Glomerular visceral epithelial cell (primary cell): ENCODE data around the gene BLVRB.
A peak's percentile ranks its signal among the peaks of the same experiment; 100 is the strongest.
"Not testable (repeated sequence)": the region's sequence is repeated elsewhere in the genome, so short reads cannot be mapped to it uniquely, and the experiment has no call there.

ENCODE experiments used
- DNase-seq: peaks from one replicate; pipeline ENCODE4 v3.0.0-alpha.2; 2016; ENCODE audit errors: extremely low spot score

Gene BLVRB

GRCh38 chr19:40486017-40486416 is 20.5 kb upstream of the BLVRB start:
- no peak for DNase-seq

GRCh38 chr19:40475878-40476644 is 10.5 kb upstream of the BLVRB start:
- DNase-seq, result not testable (repeated sequence)

DNA sequence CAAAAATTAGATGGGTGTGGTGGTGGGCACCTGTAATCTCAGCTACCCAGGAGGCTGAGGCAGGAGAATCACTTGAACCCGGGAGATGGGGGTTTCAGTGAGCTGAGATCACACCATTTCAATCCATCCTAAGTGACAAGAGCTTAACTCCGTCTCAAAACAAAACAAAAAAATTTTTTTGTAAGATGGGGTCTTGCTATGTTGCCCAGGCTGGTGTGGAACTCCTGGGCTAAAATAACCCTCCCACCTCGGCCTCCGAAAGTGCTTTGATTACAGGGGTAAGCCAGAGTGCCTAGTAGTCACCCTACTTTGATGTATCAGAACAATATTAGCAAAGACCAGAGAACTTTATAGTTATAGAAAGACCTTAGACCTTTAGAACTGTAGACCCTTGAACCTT is 9.2 kb upstream of the BLVRB start:
- DNase-seq, result no peak

DNA sequence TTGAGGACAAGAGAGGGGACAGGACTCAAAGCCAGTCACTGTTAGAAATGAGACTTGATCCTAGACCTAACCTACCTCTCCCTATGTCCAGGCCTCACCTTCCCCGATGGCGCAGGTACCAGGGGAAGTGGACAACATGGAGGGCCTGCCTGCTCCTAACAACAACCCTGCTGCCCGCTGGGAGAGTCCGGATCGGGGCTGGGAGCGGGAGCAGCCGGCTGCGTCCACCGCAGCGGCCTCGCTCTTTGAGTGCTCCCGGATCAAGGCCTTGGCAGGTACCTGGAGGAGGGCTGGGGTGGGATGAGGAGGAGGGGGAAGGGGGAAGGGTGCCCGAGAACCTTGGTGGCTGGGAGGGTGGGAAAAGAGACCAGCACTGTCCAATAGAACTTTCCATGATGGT is 7.0 kb upstream of the BLVRB start:
- no peak for DNase-seq

- no peak for DNase-seq
These were observed 5.6 kb upstream of the BLVRB start for GRCh38 chr19:40471111-40471510.

- no peak for DNase-seq
These were observed 3.5 kb upstream of the BLVRB start for GRCh38 chr19:40469011-40469410.

DNA sequence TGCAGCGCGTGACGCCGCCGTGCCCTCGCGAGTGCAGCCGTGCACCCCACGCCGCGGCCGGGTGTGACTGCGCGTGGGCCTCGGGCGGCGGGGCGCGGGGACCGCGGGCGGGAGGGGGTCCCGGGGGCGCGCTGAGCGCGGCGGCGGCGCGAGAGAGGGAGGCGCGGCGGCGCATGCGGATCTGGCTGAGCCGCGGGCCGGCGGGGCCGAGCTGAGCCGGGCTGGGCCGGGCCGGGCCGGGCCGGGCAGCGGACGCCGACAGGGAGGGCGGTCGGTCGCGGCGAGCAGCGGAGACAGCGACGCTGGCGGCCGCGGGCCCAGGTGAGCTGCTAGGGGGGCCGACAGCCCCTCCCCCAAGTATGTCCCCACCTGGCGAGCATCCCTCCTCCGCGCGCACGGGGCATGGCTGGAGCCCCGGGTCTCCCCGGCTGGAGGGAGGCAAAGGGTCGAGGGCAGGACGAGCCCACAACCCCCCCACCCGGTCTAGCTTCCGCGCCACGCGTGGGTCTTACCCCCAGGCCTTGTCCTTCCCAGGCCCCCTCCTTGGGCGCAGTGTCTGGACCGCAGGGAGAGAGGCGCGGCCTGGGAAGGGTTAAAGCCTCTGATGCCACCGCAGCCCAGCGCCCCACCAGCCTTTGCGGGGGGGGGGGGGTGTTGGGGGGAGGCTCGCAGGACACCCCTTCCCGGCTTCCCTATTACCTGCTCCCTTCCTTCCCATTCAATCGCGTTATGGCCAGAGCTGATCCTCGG is 1.6 kb upstream of the BLVRB start, which contains the start of gene SPTBN4:
SPTBN4 (plus strand) TSS at position 17 of the 750 bp plus-strand sequence. CDS start 5,621 bp downstream, outside the sequence.
- DNase-seq, result no peak

- DNase-seq, result no peak
These were observed 857 bp upstream of the BLVRB start for GRCh38 chr19:40466219-40466984.

GRCh38 chr19:40465025-40465556 is 454 bp downstream of the BLVRB start:
- peak; percentile 85 for DNase-seq

DNA sequence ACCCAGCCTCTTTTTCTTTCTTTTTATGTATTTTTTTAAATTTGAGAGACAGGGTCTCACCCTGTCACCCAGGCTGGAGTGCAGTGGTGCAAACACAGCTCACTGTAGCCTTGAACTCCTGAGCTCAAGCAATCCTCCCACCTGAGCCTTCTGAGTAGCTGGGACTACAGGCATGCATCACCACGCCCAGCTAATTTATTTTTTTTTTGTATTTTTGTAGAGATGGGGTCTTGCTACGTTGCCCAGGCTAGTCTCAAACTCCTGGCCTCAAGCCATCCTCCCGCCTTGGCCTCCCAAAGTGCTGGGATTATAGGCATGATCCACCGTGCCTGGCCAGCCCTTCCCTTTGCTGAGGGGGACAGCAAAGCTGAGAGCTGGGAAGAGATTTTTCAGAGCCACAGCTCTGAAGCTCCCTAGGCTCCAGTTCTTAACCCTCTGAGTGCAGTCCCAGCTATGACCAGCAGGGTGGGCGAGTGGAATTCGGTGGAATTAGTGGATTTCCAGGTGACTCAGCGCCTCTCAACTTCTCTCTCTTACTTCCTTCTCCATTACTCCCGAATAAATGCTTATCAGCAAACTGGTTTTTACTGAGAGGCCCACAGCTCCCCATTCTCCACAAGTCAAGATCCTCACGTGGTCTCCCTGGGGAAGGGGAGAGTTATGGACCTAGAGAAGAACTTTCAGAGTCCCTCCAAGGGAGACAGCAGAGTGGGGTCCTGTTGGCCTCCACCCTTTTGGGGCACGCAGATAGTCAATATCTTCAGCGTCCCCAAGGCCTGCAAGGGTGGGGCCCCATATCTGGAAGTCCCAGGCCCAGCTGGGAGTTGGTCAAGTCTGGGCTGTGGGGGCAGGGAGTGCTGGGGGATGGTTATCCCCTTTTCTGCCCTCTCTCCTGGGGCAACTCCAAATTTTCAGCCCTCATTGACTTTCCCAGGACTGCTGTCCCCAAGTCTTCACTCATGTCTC is 1.2 kb downstream of the BLVRB start:
- peak; percentile 88 for DNase-seq

DNA sequence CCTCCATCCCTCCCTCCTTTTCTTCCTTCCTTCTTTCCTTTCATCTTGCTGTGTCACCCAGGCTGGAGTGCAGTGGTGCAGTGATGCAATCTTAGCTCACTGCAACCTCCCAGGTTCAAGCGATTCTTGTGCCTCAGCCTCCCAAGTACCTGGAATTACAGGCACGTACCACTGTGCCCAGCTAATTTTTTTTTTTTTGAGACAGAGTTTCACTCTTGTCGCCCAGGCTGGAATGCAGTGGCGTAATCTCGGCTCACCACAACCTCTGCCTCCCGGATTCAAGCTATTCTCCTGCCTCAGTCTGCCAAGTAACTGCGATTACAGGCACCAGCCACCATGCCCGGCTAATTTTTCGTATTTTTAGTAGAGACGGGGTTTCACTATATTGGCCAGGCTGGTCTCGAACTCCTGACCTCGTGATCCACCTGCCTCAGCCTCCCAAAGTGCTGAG is 1.9 kb downstream of the BLVRB start:
- DNase-seq, result peak; percentile 50

DNA sequence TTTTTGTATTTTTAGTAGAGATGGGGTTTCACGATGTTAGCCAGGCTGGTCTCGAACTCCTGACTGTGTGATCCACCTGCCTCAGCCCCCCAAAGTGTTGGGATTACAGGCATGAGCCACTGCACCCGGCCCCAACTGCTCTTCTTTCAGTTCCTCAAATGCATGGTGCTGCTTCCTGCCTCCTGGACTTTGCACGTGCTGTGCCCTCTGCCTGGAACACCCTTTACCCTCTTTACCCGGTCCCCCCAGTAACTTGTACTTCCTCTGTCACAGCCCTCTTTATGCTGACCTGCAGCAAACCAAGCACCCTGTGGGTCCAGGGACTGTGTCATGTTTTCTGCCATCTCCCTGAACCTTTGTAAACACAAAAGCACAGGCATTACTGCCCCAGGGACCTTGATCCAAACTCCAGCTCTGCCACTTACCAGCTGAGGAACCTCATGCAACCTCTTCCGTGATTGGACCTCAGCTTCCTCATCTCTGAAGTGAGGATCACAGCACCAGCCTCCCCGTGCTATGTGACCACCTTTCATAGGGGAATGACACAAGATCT is 3.8 kb downstream of the BLVRB start:
- no peak for DNase-seq

GRCh38 chr19:40460185-40460584 is 5.4 kb downstream of the BLVRB start:
- DNase-seq, result no peak

- no peak for DNase-seq
These were observed 7.0 kb downstream of the BLVRB start for GRCh38 chr19:40458597-40458974.

GRCh38 chr19:40457953-40458596 is 7.5 kb downstream of the BLVRB start:
- no peak for DNase-seq

DNA sequence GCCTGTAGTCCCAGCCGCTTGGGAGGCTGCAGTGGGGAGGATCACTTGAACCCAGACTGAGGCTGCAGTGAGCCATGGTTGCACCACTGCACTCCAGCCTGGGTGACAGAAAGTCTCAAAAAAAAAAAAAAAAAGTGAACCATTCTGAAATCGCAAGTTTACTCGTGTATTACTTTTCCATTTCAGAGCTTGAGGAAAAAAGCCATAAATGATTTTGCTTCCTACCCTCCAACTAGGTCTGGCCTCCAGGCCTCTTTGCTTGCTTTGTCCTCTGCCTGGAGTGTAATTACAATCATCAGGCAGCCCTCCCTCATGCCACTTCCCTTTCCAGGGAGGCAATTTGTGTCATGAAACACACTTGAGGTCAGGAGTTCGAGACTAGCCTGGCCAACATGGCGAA is 8.5 kb downstream of the BLVRB start:
- DNase-seq, result no peak

GRCh38 chr19:40453943-40454342 is 11.6 kb downstream of the BLVRB start:
- DNase-seq, result peak; percentile 32

GRCh38 chr19:40453151-40453735 is 12.3 kb downstream of the BLVRB start:
- no peak for DNase-seq

GRCh38 chr19:40452016-40452415 is 13.5 kb downstream of the BLVRB start:
- DNase-seq, result no peak

- DNase-seq, result no peak
These were observed 14.9 kb downstream of the BLVRB start for GRCh38 chr19:40450664-40451063.
